CD4-positive, CD25-positive, alpha-beta regulatory T cell (primary cell): ENCODE measurements around the gene YDJC. TPM values are rescaled to one million over a fixed set of nuclear protein-coding genes. Genes with fewer than 3 reads are reported as not detected.

Source experiments
- ATAC-seq, 2 donors: fragments of 150-1000 bp; cut with Tn5 transposase; one replicate each; pipeline ENCODE4 v1.10.0; 2021; ENCODE audit warnings: low read depth in 2 of 2, moderate number of reproducible peaks in 2 of 2, moderate library complexity in 1 of 2
- DNase-seq, 3 donors: peaks; one replicate each; pipeline versions ENCODE4 v3.0.0 to v3.0.0-alpha.2; 2012 to 2022; ENCODE audit warnings: mixed read lengths in 1 of 3
- H3K27ac ChIP-seq: one replicate; pipeline ENCODE4 v1.7.0; 2013; ENCODE audit warnings: mild to moderate bottlenecking, low read length; ENCODE audit not compliant: insufficient read depth, poor library complexity, severe bottlenecking
- H3K27me3 ChIP-seq: one replicate; pipeline ENCODE4 v1.7.0; 2013; ENCODE audit warnings: low read length; ENCODE audit not compliant: control insufficient read depth, insufficient read depth
- H3K36me3 ChIP-seq: one replicate; pipeline ENCODE4 v1.7.0; 2013; ENCODE audit warnings: mild to moderate bottlenecking, low read length, moderate library complexity; ENCODE audit not compliant: control insufficient read depth, insufficient read depth
- H3K4me1 ChIP-seq: 2 replicates; pipeline ENCODE4 v1.7.0; 2013; ENCODE audit warnings: mild to moderate bottlenecking, low read length; ENCODE audit not compliant: insufficient read depth, control insufficient read depth, poor library complexity, severe bottlenecking
- H3K4me3 ChIP-seq: one replicate; pipeline ENCODE4 v1.7.0; 2013; ENCODE audit warnings: low read depth, mild to moderate bottlenecking, low read length, moderate library complexity
- H3K9me3 ChIP-seq, 2 experiments: 1 replicate in 1 of 2; 2 replicates in 1 of 2; pipeline ENCODE4 v1.7.0; 2013; ENCODE audit warnings: low read length in 2 of 2, mild to moderate bottlenecking in 1 of 2, moderate library complexity in 1 of 2; ENCODE audit not compliant: control insufficient read depth in 2 of 2
- H3K27ac Mint-ChIP-seq, 3 donors: one replicate each; pipeline ENCODE4 v1.8.0; 2020 to 2022; ENCODE audit warnings: mild to moderate bottlenecking in 3 of 3, mixed read lengths in 3 of 3, moderate library complexity in 2 of 3
- H3K27me3 Mint-ChIP-seq: one replicate; pipeline ENCODE4 v1.8.0; 2022; ENCODE audit warnings: mild to moderate bottlenecking, mixed read lengths
- H3K36me3 Mint-ChIP-seq: one replicate; pipeline ENCODE4 v1.8.0; 2020; ENCODE audit warnings: mixed read lengths
- H3K4me1 Mint-ChIP-seq, 4 donors: one replicate each; pipeline ENCODE4 v1.8.0; 2020 to 2022; ENCODE audit warnings: mixed read lengths in 4 of 4, mild to moderate bottlenecking in 1 of 4
- H3K4me3 Mint-ChIP-seq, 4 donors: one replicate each; pipeline ENCODE4 v1.8.0; 2020 to 2022; ENCODE audit warnings: mild to moderate bottlenecking in 4 of 4, mixed read lengths in 4 of 4, moderate library complexity in 3 of 4
- H3K9me3 Mint-ChIP-seq, 7 donors: one replicate each; pipeline ENCODE4 v1.8.0; 2020 to 2022; ENCODE audit warnings: mixed read lengths in 7 of 7, mild to moderate bottlenecking in 3 of 7, moderate library complexity in 2 of 7
- polyA plus RNA-seq, 4 donors: library from polyadenylated mRNA; unstranded; fragments of 300-500 nt; fragmentation: Illumina TruSeq; gene quantifications; one replicate each; pipeline ENCODE4 v1.2.3, GENCODE V29; 2021
- total RNA-seq: library from RNA; stranded (reverse); gene quantifications from one replicate; pipeline ENCODE4 v1.2.3, GENCODE V29; 2022

YDJC gene
- total and polyA plus RNA-seq, 5 donors from 2014 or later: 34.4 to 70.0 (median 55.5) TPM

GRCh38 chr22:21626735-21627469 lies 2.9 kb downstream of the YDJC start:
- no peak overlapping the region for H3K4me3 ChIP-seq
- ATAC-seq: no peak
- no peaks in the 10 kb centered on the region for H3K27me3 Mint-ChIP-seq
- peaks cover 16% of the 10 kb centered on the region for H3K36me3 Mint-ChIP-seq
- peaks cover 41% of the 10 kb centered on the region for H3K36me3 ChIP-seq
- H3K27me3 ChIP-seq: no peaks in the 10 kb centered on the region
- peaks cover 17 to 61% (median 33%) of the 10 kb centered on the region in 4 donors for H3K4me1 Mint-ChIP-seq
- H3K4me1 ChIP-seq: peaks cover 30% of the 10 kb centered on the region
- peak overlapping the region; percentile 64 to 95 (median 79) for H3K4me3 Mint-ChIP-seq
- no peak for DNase-seq
- H3K9me3 ChIP-seq: no peaks in the 10 kb centered on the region
- H3K27ac Mint-ChIP-seq: peak overlapping the region in 2 of 3 donors; percentile 59 to 83
- no peak overlapping the region for H3K27ac ChIP-seq
- no peaks in the 10 kb centered on the region for H3K9me3 Mint-ChIP-seq

GRCh38 chr22:21626073-21626734 lies 3.6 kb downstream of the YDJC start:
- Mint-ChIP-seq H3K4me3 (peak overlapping the region in 3 of 4 donors; percentile 66 to 95 (median 73)), H3K27me3 (no peaks in the 10 kb centered on the region), H3K36me3 (peaks cover 16% of the 10 kb centered on the region), H3K9me3 (no peaks in the 10 kb centered on the region), H3K4me1 (peaks cover 17 to 57% (median 33%) of the 10 kb centered on the region in 4 donors), H3K27ac (peak overlapping the region in 1 of 3 donors; percentile 59)
- H3K27me3 ChIP-seq: no peaks in the 10 kb centered on the region
- peaks cover 30% of the 10 kb centered on the region for H3K4me1 ChIP-seq
- DNase-seq (no peak), ATAC-seq (no peak)
- no peak overlapping the region for H3K4me3 ChIP-seq
- H3K36me3 ChIP-seq: peaks cover 42% of the 10 kb centered on the region
- H3K27ac ChIP-seq: no peak overlapping the region
- no peaks in the 10 kb centered on the region for H3K9me3 ChIP-seq

- DNase-seq: no peak
- peaks cover 16% of the 10 kb centered on the region for H3K36me3 Mint-ChIP-seq
- peak overlapping the region in 2 of 4 donors; percentile 19 to 25 for H3K4me3 Mint-ChIP-seq
- H3K9me3 ChIP-seq: no peaks in the 10 kb centered on the region
- peaks cover 51% of the 10 kb centered on the region for H3K36me3 ChIP-seq
- no peaks in the 10 kb centered on the region for H3K27me3 Mint-ChIP-seq
- peaks cover 27% of the 10 kb centered on the region for H3K4me1 ChIP-seq
- H3K27ac Mint-ChIP-seq: peak overlapping the region in 2 of 3 donors; percentile 67 to 87
- no peaks in the 10 kb centered on the region for H3K9me3 Mint-ChIP-seq
- H3K27ac ChIP-seq: no peak overlapping the region
- H3K4me3 ChIP-seq: no peak overlapping the region
- ATAC-seq: no peak
- peaks cover 9 to 56% (median 32%) of the 10 kb centered on the region in 4 donors for H3K4me1 Mint-ChIP-seq
- H3K27me3 ChIP-seq: no peaks in the 10 kb centered on the region
These were observed 4.7 kb downstream of the YDJC start for GRCh38 chr22:21624880-21625791.

- H3K27ac ChIP-seq: no peak overlapping the region
These were observed 5.5 kb downstream of the YDJC start for GRCh38 chr22:21624120-21624879.

GRCh38 chr22:21623648-21623970 lies 6.2 kb downstream of the YDJC start:
- H3K27ac ChIP-seq: no peak overlapping the region
- no peaks in the 10 kb centered on the region for H3K9me3 Mint-ChIP-seq

More at GRCh38 chr22:21624120-21624879, 5.5 kb downstream of the YDJC start:
- Mint-ChIP-seq H3K4me3 (peak overlapping the region in 3 of 4 donors; percentile 25 to 45 (median 27)), H3K27ac (peak overlapping the region in 1 of 3 donors; percentile 67), H3K36me3 (peaks cover 15% of the 10 kb centered on the region), H3K9me3 (no peaks in the 10 kb centered on the region), H3K27me3 (no peaks in the 10 kb centered on the region), H3K4me1 (peaks cover 9 to 54% (median 34%) of the 10 kb centered on the region in 4 donors)
- Histone ChIP-seq H3K27me3 (no peaks in the 10 kb centered on the region), H3K4me3 (no peak overlapping the region), H3K36me3 (peaks cover 51% of the 10 kb centered on the region), H3K9me3 (no peaks in the 10 kb centered on the region), H3K4me1 (peaks cover 26% of the 10 kb centered on the region)
- ATAC-seq (no peak), DNase-seq (peak in 2 of 3 donors; percentile 18 to 25)

GRCh38 chr22:21622919-21623647 lies 6.7 kb downstream of the YDJC start:
- Histone ChIP-seq H3K4me1 (peaks cover 15% of the 10 kb centered on the region), H3K4me3 (no peak overlapping the region), H3K27ac (no peak overlapping the region), H3K36me3 (peaks cover 53% of the 10 kb centered on the region), H3K9me3 (no peaks in the 10 kb centered on the region), H3K27me3 (no peaks in the 10 kb centered on the region)
- no peak for DNase-seq
- H3K9me3 Mint-ChIP-seq: no peaks in the 10 kb centered on the region
- ATAC-seq: no peak
- no peaks in the 10 kb centered on the region for H3K27me3 Mint-ChIP-seq
- H3K4me1 Mint-ChIP-seq: peaks cover 9 to 51% (median 30%) of the 10 kb centered on the region in 4 donors
- peaks cover 9% of the 10 kb centered on the region for H3K36me3 Mint-ChIP-seq
- H3K27ac Mint-ChIP-seq: peak overlapping the region in 2 of 3 donors; percentile 41 to 64
- peak overlapping the region in 1 of 4 donors; percentile 15 for H3K4me3 Mint-ChIP-seq

More at GRCh38 chr22:21623648-21623970, 6.2 kb downstream of the YDJC start:
- Histone ChIP-seq H3K36me3 (peaks cover 55% of the 10 kb centered on the region), H3K4me1 (peaks cover 20% of the 10 kb centered on the region), H3K4me3 (no peak overlapping the region), H3K27me3 (no peaks in the 10 kb centered on the region), H3K9me3 (no peaks in the 10 kb centered on the region)
- Mint-ChIP-seq H3K36me3 (peaks cover 13% of the 10 kb centered on the region), H3K27me3 (no peaks in the 10 kb centered on the region), H3K27ac (no peak overlapping the region), H3K4me3 (peak overlapping the region in 1 of 4 donors; percentile 15), H3K4me1 (peaks cover 9 to 53% (median 34%) of the 10 kb centered on the region in 4 donors)
- ATAC-seq (no peak), DNase-seq (no peak)
